AG04449 (cell line): Measurements from ENCODE around the gene THSD4.
A peak's percentile ranks its signal among the peaks of the same experiment; 100 is the strongest.

Source experiments
- CTCF ChIA-PET: fragments of 350-600 bp; formaldehyde crosslinking; extraction: SDS; loops from one replicate; lab custom pipeline; 2021; ENCODE audit warnings: antibody characterized with exemption; lab: Yijun Ruan, JAX
- POLR2A ChIA-PET: fragments of 400-600, 350-600 bp; formaldehyde crosslinking; extraction: SDS; loops from one replicate; lab custom pipeline; 2020; ENCODE audit warnings: antibody characterized with exemption, inconsistent platforms; lab: Yijun Ruan, JAX
- DNase-seq: peaks from one replicate; pipeline ENCODE4 v3.0.0-alpha.2; 2010; ENCODE audit warnings: low read depth, low spot score
- H3K4me3 ChIP-seq: 2 replicates; pipeline ENCODE4 v1.5.1; 2011; ENCODE audit warnings: low read depth, mild to moderate bottlenecking, control low read depth, low read length
- CTCF ChIP-seq: IDR thresholded peaks from one replicate; pipeline ENCODE4 v1.5.1; 2011; ENCODE audit warnings: mild to moderate bottlenecking, moderate library complexity, low read length, control low read depth, inconsistent platforms; ENCODE audit not compliant: insufficient read depth; ENCODE audit errors: missing control alignments

Gene THSD4

GRCh38 chr15:71109130-71109529 lies 6.1 kb upstream of the THSD4 start:
- H3K4me3 ChIP-seq, result no peak overlapping the region
- ChIA-PET POLR2A (no interaction called here), CTCF (interaction anchor here (0.6 to 12.2 kb wide), 26 partner anchors 9 to 692 kb away, joined by 3 to 197 read pairs (median 4); no protein-coding TSS in a partner anchor)
- TF ChIP-seq CTCF, result peak; percentile 41
- peak; percentile 58 for DNase-seq

- no peak for DNase-seq
- TF ChIP-seq CTCF, result no peak
- no peak overlapping the region for H3K4me3 ChIP-seq
- ChIA-PET CTCF (interaction anchor here (0.7 to 12.2 kb wide), 5 partner anchors 100 to 691 kb away, joined by 4 to 197 read pairs (median 98); no protein-coding TSS in a partner anchor), POLR2A (no interaction called here)
Observed at GRCh38 chr15:71109905-71110304, 5.4 kb upstream of the THSD4 start.

GRCh38 chr15:71110405-71111180 lies 4.7 kb upstream of the THSD4 start:
- ChIA-PET POLR2A (no interaction called here), CTCF (interaction anchor here (0.6 to 12.2 kb wide), 6 partner anchors 8 to 334 kb away, joined by 3 to 197 read pairs (median 65); no protein-coding TSS in a partner anchor)
- no peak for TF ChIP-seq CTCF
- DNase-seq, result no peak
- no peak overlapping the region for H3K4me3 ChIP-seq

- no peak overlapping the region for H3K4me3 ChIP-seq
- TF ChIP-seq CTCF, result no peak
- DNase-seq, result no peak
- ChIA-PET CTCF (interaction anchor here (0.6 to 12.2 kb wide), 6 partner anchors 9 to 333 kb away, joined by 3 to 197 read pairs (median 19); no protein-coding TSS in a partner anchor), POLR2A (no interaction called here)
Observed at GRCh38 chr15:71111181-71111565, 4.1 kb upstream of the THSD4 start.

- ChIA-PET POLR2A (no interaction called here), CTCF (interaction anchor here (0.8 to 12.2 kb wide), 11 partner anchors 8 to 690 kb away, joined by 3 to 197 read pairs (median 4); no protein-coding TSS in a partner anchor)
- no peak for DNase-seq
- TF ChIP-seq CTCF, result no peak
- H3K4me3 ChIP-seq, result no peak overlapping the region
Observed at GRCh38 chr15:71111950-71112349, 3.3 kb upstream of the THSD4 start.

GRCh38 chr15:71112429-71112828 lies 2.8 kb upstream of the THSD4 start:
- no peak for DNase-seq
- no peak for TF ChIP-seq CTCF
- ChIA-PET CTCF (interaction anchor here (0.9 to 12.2 kb wide), 10 partner anchors 9 to 689 kb away, joined by 3 to 197 read pairs (median 4); no protein-coding TSS in a partner anchor), POLR2A (interaction anchor here (0.7 kb wide), 1 partner anchor 335 kb away, joined by 3 read pairs; no protein-coding TSS in a partner anchor)
- H3K4me3 ChIP-seq, result no peak overlapping the region
